ENCODE measurements around the gene ITGB5. TPM values are rescaled to one million over a fixed set of nuclear protein-coding genes. Genes with fewer than 3 reads are reported as not detected.
A peak's percentile ranks its signal among the peaks of the same experiment; 100 is the strongest.

Gene ITGB5
- total RNA-seq, 6 experiments from 2014 or later = 61.3 to 125 (median 98.4) TPM

DNA sequence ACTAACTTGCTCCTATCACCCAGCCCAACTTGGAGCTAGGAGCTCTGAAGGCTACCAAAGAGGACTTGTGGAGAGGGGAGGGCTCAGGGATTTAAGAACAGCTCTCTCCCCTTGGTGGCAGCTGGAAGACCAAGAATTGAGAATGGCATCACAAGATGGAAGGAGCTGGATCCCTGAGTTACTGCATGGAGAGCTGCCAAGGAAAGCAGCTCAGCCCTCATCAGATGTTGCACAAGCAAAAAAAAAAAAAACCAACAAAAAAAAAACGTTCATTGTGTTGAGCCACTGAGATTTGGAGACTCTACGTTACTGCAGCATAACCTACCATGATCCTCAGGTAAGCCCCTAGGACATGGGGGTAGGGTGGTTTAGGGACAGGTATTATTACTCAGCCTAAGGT is 41.0 kb downstream of the ITGB5 start:
- 20% methylated on average over 2 of the region's 2 CpGs for WGBS (ENCODE audit: insufficient coverage, low coverage, low lambda C conversion rate, missing lambda C conversion rate)
- peak in 3 of 4 donors; percentile 20 to 54 (median 42) for ATAC-seq
- H3K9me3 ChIP-seq = no peaks in the 10 kb centered on the region
- no peaks in the 10 kb centered on the region for H3K27me3 ChIP-seq
- H3K4me1 ChIP-seq = peaks cover 0 to 18% (median 3%) of the 10 kb centered on the region in 4 donors
- intact Hi-C loops (cut with DNase I) = no loop called here
- TF ChIP-seq POLR2A (IDR thresholded peaks at IDR 0.05) = no peak
- TF ChIP-seq, protein P1, sequence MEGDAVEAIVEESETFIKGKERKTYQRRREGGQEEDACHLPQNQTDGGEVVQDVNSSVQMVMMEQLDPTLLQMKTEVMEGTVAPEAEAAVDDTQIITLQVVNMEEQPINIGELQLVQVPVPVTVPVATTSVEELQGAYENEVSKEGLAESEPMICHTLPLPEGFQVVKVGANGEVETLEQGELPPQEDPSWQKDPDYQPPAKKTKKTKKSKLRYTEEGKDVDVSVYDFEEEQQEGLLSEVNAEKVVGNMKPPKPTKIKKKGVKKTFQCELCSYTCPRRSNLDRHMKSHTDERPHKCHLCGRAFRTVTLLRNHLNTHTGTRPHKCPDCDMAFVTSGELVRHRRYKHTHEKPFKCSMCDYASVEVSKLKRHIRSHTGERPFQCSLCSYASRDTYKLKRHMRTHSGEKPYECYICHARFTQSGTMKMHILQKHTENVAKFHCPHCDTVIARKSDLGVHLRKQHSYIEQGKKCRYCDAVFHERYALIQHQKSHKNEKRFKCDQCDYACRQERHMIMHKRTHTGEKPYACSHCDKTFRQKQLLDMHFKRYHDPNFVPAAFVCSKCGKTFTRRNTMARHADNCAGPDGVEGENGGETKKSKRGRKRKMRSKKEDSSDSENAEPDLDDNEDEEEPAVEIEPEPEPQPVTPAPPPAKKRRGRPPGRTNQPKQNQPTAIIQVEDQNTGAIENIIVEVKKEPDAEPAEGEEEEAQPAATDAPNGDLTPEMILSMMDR (IDR thresholded peaks at IDR 0.05) = no peak
- H3K36me3 ChIP-seq = peaks cover 0 to 9% (median 4%) of the 10 kb centered on the region in 4 donors
- no peak for DNase-seq
- no peak overlapping the region for H3K4me3 ChIP-seq
- peak overlapping the region in 1 of 3 donors; percentile 37 for H3K27ac ChIP-seq

DNA sequence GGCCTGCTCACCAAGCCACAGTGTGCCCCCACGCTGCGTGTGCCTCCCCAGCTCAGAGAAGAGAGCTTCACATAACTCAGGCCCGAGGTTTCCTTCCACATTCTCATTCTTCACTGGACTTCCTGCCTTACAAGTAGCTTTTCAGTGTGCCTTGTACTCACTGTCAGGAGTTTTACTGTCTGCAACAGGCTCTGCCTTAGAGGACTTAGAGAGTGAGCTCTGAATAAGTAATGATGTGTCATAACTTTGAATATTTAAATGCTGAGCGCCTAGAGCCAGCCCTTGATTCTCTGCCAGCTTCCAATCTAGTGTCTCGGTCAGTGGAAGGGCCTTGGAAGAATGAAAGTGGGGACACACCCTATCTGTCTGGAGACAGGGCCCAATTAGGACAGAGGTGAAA is 41.8 kb downstream of the ITGB5 start:
- Histone ChIP-seq H3K27ac (peak overlapping the region in 1 of 3 donors; percentile 37), H3K4me1 (peaks cover 0 to 10% (median 0%) of the 10 kb centered on the region in 4 donors), H3K27me3 (no peaks in the 10 kb centered on the region), H3K4me3 (no peak overlapping the region), H3K9me3 (no peaks in the 10 kb centered on the region), H3K36me3 (peaks cover 0 to 10% (median 6%) of the 10 kb centered on the region in 4 donors)
- intact Hi-C loops (cut with DNase I) = no loop called here
- DNase-seq (no peak), ATAC-seq (peak; percentile 32 to 66 (median 56))
- TF ChIP-seq POLR2A (IDR thresholded peaks at IDR 0.05) = no peak
- TF ChIP-seq, protein P1 (IDR thresholded peaks at IDR 0.05) = no peak
- 42% methylated on average over 4 of the region's 5 CpGs for WGBS (ENCODE audit: insufficient coverage, low coverage, low lambda C conversion rate, missing lambda C conversion rate)

DNA sequence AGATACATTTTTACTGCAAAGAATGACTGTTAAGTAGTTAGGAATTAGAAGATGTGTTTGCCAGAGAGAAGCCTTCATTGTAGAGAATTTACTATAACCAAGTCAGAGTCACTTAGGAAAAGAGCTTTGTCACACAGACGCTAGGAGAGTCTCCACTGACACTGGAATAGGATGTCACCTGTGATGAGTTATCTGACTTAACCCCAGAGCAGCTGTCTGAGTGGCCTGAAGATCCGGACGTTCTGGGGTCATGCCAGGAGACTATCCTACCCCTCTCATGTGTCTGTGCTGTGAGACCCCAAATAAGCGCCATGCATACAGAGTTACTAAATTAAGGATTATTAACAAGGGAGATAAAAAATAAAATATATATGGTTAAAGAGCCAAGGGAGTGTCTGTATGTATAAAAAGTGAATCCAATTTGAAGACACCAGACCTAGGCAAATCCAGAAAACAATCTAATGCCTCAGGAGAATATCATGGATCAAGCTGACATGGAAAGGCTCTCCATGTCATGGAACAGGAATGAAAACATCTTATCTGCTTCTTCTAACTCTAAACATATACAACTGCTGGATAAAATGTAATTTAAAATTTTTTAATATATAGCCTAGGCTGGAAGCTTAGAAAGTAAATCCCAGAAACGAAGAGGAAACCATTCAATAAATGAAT is 43.5 kb downstream of the ITGB5 start:
- ATAC-seq (no peak), DNase-seq (no peak)
- Histone ChIP-seq H3K27me3 (no peaks in the 10 kb centered on the region), H3K27ac (no peak overlapping the region), H3K36me3 (peaks cover 0 to 10% (median 6%) of the 10 kb centered on the region in 4 donors), H3K4me3 (no peak overlapping the region), H3K9me3 (no peaks in the 10 kb centered on the region), H3K4me1 (peaks cover 0 to 19% (median 7%) of the 10 kb centered on the region in 4 donors)
- intact Hi-C loops (cut with DNase I) = no loop called here
- WGBS (ENCODE audit: insufficient coverage, low coverage, low lambda C conversion rate, missing lambda C conversion rate) = 84% methylated on average over 4 of the region's 5 CpGs
- TF ChIP-seq POLR2A (IDR thresholded peaks at IDR 0.05) = no peak
- TF ChIP-seq, protein P1 (IDR thresholded peaks at IDR 0.05) = no peak

DNA sequence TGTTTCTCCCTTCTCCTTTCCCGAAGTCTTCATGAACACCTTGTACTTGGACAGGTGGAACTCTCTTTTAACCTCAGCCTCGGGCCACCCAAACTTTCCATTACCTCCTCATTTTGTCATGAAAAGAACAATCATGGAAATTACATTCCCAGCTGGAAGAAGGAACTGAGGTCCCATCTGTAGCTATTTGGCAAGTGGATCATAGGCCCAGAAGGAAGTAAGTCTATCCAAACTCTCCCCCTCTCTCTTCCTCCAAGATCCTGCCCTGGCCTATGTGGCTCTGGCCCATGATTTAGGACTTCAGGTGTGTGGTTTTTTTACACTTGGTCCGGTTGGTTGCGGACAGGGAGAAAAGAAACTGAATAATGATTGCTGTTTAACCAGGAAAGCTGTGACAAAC is 44.1 kb downstream of the ITGB5 start:
- intact Hi-C loops (cut with DNase I) = no loop called here
- ATAC-seq (no peak), DNase-seq (no peak)
- Histone ChIP-seq H3K36me3 (peaks cover 0 to 10% (median 3%) of the 10 kb centered on the region in 4 donors), H3K4me3 (no peak overlapping the region), H3K27ac (no peak overlapping the region), H3K27me3 (no peaks in the 10 kb centered on the region), H3K4me1 (peaks cover 0 to 25% (median 11%) of the 10 kb centered on the region in 4 donors), H3K9me3 (no peaks in the 10 kb centered on the region)
- 79% methylated on average over 4 of the region's 4 CpGs for WGBS (ENCODE audit: insufficient coverage, low coverage, low lambda C conversion rate, missing lambda C conversion rate)
- TF ChIP-seq, protein P1 (IDR thresholded peaks at IDR 0.05) = no peak
- no peak for TF ChIP-seq POLR2A (IDR thresholded peaks at IDR 0.05)

All from right lobe of liver (tissue), 6 donors.